ENCODE results near the gene ROMO1. TPM values are rescaled to one million over a fixed set of nuclear protein-coding genes. Genes with fewer than 3 reads are reported as not detected.

The ROMO1 gene
- 182 and 251 TPM in 2 replicates for total RNA-seq

GRCh38 chr20:35699127-35699956 is at the start of gene ROMO1, which contains the start of gene NFS1:
Gene ROMO1 (plus strand): TSS chr20:35699405. CDS start chr20:35699633, 228 bp downstream.
Gene NFS1 (minus strand): TSS chr20:35699352. CDS start chr20:35699288, 64 bp downstream.

DNA sequence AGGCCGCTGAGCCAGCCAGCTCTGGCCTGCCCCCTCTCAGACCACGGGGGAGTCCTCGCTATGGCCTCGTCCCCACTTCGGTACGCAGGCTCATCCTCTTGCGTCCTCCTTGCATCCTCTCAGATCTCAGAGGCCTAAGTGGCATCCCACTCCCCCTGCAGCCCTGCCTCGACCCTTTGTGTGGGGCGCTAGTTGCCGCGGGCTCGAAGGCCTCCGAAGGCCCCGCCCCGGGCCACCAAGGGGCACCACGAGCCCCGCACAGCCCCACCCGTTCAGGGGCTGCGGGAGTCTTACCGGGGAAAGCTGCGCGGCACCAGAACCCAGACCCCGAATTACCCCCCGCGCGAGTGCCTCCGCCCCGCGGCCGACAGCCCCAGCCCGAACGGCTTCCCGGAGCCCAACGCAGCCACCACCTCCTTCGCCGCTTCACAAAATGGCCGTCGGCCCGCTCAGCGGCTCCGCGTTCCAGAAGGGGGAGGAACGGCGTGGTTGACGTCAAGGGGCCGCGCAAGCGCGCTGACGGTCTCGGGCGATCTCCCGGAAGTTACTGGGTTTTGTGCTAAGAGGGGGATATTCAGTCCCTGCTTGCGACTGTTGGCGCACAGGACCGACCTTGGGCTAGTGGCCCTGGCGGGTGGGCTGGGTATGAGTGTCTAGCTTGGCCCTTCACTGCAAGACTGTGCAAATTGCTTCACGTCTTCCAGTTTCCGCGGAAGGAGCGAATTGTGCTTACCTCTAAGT is 34.6 kb upstream of the ROMO1 start, which contains the start of the genes CPNE1 and RBM12:
Gene CPNE1 (minus strand): TSS at position 435 of the 741 bp plus-strand sequence. CDS start 31,977 bp downstream, outside the sequence.
Gene RBM12 (minus strand): TSS at position 435 of the 741 bp plus-strand sequence. CDS start 9,578 bp downstream, outside the sequence.

GRCh38 chr20:35741892-35742740 is 42.9 kb downstream of the ROMO1 start, which contains the start of gene RBM39:
Gene RBM39 (minus strand): TSS chr20:35742260. CDS start chr20:35740874, 1,386 bp downstream.

Other genes starting within 250 kb of the ROMO1 start
- 32.4 and 35.2 TPM in 2 replicates for gene CEP250, start 243.8 kb upstream of the ROMO1 start, total RNA-seq
- gene C20orf173, start 169.8 kb upstream of the ROMO1 start, total RNA-seq, result not detected in 2 replicates
- gene ERGIC3, start 157.3 kb upstream of the ROMO1 start, total RNA-seq, result 336 and 765 TPM in 2 replicates
- 17.1 and 36.1 TPM in 2 replicates for gene SPAG4, start 83.6 kb upstream of the ROMO1 start, total RNA-seq
- 145 and 170 TPM in 2 replicates for gene CPNE1, start 34.5 kb upstream of the ROMO1 start, total RNA-seq
- 29.9 and 33.2 TPM in 2 replicates for gene RBM12, start 34.5 kb upstream of the ROMO1 start, total RNA-seq
- 26.5 and 28.0 TPM in 2 replicates for gene NFS1, start 53 bp upstream of the ROMO1 start, total RNA-seq
- gene RBM39, start 42.9 kb downstream of the ROMO1 start, total RNA-seq, result 260 and 357 TPM in 2 replicates
- 28.6 and 29.3 TPM in 2 replicates for gene PHF20, start 72.6 kb downstream of the ROMO1 start, total RNA-seq

All from regular cardiac myocyte (primary cell).